HG02763 (cell line): ENCODE results near the gene USH1C.

Experiments used
- ATAC-seq: cut with Tn5 transposase; IDR thresholded peaks from one replicate; pipeline ENCODE4 v1.9.1; 2021; ENCODE audit warnings: mild to moderate bottlenecking, moderate library complexity; ENCODE audit not compliant: unreplicated experiment

Gene USH1C

DNA sequence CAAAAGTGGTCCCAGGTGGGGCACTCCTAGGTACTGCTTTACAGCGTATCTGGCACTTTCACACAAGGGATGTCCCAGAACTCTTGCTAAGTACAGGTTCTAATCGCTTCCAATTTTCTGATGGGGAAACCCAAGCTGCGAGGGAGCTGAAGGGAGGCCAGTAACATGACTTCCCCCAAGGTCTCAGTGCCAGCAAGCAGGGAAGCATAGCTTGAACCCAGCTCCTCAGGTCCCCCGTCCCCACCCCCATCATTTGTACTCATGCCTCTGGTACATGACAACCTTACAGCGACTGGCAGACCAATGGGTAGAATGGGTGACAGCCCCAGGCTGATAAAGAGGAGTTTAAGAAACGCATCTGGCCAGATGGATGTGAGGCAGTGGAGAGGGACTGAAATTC is 66.9 kb downstream of the USH1C start:
- no peak for ATAC-seq

DNA sequence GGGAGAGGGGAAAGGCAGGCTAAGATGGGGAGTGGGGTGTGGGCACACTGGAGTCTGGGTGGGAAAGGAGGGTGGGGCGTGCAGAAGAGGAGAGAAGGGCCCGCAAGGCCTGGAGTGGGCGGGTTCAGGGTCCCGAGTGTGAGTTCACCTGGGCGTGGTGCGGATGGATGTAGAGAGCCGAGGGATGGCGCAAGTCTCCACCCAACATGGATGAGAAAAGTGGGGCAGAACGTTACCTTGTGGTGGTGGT is 67.2 kb downstream of the USH1C start:
- no peak for ATAC-seq

GRCh38 chr11:17476317-17477083 is 67.7 kb downstream of the USH1C start, which contains the start of gene ABCC8:
Gene ABCC8, minus strand, starts transcription at chr11:17476845. Its CDS starts 69 bp downstream, at chr11:17476776.
- ATAC-seq = no peak

GRCh38 chr11:17475666-17476316 is 68.4 kb downstream of the USH1C start:
- no peak for ATAC-seq

DNA sequence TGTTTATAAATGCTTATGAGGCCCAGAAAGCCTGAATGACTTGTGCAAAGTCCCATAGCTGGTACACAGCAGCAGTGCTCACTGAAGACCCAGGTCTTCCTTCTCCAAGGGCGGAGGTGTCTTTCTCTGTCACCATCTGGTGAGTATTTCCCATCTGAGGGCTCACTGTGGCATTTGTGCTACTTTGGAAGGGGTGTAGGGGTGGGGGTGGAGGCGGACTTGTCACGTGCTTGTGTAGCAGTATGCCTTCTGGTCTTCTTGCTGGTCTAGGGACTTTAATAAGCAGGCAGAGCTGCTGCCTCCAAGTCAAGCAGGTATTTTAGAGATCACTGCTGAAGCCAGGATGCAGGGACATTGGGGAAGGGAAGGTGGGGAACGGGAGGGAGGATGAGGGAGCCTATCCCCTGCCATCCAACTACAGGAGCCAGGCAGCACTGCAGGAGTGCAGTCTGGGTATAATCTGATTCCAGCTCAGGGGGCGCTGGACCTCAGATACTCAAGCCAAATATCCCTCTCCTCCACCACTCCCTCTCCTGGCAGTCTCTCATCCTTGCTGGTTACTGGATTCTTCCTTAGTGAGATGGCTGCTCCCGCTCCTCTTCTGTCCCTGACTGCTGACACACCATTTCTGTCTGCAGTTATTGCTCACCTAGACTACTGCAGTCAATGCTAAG is 71.0 kb downstream of the USH1C start:
- no peak for ATAC-seq

- no peak for ATAC-seq
These were observed 71.7 kb downstream of the USH1C start for GRCh38 chr11:17472467-17472866.

GRCh38 chr11:17471501-17471900 is 72.7 kb downstream of the USH1C start:
- ATAC-seq = no peak

DNA sequence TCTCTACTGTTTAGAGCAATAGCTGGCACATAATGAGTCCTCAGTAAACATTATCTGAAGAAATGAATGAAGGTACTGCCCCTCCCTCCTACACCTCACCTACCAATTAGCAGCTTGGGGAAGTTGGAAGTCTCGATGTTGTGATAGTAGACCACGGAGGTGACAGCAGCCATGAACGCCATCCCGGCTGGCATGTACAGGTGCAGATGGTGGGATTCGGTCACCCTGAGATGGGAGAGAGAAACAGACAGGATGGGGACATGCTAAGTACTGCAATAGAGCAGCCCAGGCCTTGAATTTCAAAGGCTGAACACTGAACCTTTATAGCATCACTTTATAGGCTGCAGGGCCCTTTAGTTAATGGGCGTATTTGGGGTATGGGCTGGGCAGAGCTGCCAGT is 74.2 kb downstream of the USH1C start:
- no peak for ATAC-seq

DNA sequence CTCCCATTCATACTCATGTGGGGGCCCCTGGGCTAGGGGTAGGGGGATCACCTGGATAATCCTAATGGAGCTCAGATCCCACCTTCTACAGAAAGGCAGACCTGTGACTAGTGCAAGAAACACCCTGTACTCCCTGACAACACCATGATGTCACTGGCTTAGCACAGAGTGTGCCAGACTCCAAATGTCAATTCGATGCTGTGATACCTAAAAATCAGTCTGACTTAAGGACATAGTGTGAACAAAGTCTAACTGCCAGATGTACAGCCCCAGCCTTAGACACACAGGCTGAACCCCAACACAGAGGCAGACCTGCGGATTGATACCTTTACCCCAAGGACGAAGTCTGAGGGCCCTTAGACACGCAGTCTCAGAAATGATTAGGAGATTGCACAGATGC is 76.1 kb downstream of the USH1C start:
- no peak for ATAC-seq

- ATAC-seq = no peak
These were observed 80.6 kb downstream of the USH1C start for GRCh38 chr11:17463546-17464174.

- no peak for ATAC-seq
These were observed 81.3 kb downstream of the USH1C start for GRCh38 chr11:17462940-17463339.

DNA sequence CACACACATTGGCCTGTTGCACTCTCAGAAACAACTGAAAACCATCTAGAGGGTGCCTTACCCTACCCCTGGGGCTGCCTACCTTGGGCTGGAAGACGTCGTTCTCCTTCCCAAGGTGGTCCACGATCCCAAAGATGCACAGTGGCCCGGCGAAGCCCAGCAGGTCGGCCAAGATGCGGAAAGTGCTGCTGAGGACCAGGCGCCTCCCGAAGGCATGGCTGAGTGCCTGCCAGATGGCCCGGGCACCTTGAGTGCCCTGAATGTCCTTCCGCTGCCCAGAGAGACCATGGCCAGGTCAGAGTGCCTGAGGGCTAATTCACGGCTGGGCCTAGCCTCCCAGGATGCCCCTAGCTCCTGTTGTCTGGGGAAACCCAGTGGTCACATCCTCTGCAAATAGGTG is 83.8 kb downstream of the USH1C start:
- ATAC-seq = no peak

- no peak for ATAC-seq
These were observed 84.8 kb downstream of the USH1C start for GRCh38 chr11:17459236-17459896.

DNA sequence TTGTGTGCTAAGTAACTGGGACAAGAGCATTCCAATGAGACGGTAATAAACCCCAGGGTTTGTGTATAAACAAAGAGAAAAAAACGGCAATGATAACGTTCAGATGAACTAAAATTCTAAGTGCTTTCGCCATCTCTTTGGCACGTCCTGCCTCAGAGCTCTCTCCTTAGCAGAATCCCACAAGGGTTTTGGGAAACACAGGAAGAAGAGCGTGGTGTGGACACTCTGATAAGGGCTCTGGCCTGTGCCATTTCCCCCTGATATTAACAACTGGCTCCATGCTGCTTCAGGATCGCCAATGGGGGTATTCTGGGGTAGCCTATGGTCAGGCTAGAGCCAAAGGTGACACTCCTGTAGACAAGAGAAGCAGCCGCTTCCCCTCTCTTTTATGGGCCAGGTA is 85.9 kb downstream of the USH1C start:
- no peak for ATAC-seq

GRCh38 chr11:17457396-17458173 is 86.6 kb downstream of the USH1C start:
- no peak for ATAC-seq

DNA sequence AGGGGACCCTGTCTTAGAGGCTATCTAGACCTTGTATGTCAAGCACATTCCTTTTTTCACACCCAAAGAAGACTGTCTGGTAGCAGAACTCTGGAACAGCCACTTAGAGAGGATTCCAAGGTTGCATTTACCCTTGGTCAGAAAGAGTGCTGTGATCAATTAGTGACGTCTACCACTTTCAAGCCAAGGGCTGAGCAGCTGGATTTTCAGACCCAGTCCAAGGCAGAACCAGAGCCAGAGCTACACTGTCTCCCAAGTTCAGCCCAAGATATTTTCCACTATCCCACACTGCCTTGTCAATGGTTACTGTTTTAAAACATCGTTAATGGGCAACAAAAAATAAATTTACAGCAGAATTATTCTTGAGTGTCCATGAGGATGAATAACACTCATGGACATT is 91.5 kb downstream of the USH1C start:
- ATAC-seq = no peak

DNA sequence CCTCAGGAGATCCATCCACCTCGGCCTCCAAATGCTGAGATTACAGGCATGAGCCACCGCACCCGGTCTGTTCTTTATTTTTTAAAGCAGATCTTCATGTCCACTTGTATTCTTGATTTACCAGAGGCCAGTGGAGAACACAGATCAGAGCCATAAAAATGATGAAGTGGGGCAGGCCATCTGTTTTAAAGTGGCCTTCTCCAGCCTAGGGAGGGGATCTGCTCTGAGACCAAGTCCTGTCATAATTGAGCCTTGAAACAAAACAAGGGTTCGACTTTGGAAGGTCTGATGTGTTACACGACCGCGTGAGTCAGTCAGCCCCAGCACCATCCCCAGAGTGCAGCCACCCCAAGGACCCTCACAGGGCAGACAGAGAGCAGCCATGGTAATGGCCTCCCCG is 95.1 kb downstream of the USH1C start:
- ATAC-seq = no peak

DNA sequence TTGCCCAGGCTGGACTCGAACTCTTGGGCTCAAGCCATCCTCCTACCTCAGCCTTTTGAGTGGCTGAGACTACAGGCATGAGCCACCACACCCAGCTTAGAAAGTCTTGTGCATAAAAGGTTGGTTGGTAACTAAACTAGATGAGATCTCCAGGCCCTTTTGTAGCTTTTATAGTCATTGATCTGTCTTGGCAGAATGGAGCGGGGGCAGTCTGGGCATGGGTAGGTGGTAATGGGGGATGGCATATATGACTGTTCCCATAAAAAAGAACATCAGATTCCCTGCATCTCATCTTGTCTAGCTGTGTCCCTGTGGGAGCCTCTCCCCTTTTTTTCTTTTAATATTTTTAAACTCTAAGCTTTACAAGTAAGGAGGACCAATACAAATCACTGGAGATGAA is 97.7 kb downstream of the USH1C start:
- no peak for ATAC-seq

DNA sequence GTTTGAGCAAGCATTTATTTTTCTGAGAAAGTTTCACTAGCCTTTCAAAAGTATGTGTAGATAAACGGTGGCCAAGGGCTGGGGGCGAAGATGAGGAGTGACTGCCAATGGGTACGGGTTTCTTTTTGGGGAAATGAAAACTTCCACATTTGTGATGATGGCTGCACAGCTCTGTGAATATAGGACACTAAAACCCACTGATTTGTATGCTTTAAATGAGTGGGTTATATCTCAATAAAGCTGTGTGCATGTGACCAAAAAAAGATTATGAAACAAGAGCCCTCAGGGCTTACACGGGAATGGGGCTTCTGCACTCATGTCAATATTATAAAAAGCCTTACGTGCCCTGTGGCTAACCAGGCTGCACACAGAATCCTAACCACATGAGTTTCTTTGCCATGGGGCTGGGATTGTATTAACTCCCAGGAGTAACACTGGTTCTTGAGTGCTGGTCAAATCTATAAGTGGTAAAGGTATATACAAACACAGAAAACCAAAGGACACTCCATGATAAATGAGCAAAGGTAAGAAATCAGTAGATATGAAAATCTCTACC is 98.9 kb downstream of the USH1C start:
- ATAC-seq = no peak
